GM19023 (cell line): ENCODE results near the gene SLCO4C1.
A peak's percentile ranks its signal among the peaks of the same experiment; 100 is the strongest.

Experiments used
- ATAC-seq: cut with Tn5 transposase; IDR thresholded peaks from one replicate; pipeline ENCODE4 v1.9.1; 2021; ENCODE audit warnings: mild to moderate bottlenecking, moderate library complexity; ENCODE audit not compliant: unreplicated experiment

Gene SLCO4C1

DNA sequence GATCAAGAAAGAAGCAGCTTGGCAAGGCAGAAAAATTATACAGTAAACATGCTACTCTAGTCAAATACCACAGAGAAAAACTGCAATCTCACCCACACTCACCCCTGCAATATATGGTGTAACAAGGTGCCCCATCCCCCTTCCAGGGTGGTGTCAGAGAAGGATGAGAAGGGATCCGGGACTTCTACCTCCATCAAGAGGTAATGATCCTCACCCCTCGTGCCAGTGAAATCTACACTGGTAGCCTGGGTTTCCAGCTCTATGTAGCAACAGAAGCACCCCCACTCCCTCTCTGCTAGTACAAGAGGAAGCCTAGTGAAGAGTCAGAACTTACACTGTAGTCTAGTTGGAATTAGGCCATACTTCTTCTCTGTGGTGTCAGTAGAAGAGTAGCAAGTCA lies 18.9 kb downstream of the SLCO4C1 start:
- no peak for ATAC-seq

DNA sequence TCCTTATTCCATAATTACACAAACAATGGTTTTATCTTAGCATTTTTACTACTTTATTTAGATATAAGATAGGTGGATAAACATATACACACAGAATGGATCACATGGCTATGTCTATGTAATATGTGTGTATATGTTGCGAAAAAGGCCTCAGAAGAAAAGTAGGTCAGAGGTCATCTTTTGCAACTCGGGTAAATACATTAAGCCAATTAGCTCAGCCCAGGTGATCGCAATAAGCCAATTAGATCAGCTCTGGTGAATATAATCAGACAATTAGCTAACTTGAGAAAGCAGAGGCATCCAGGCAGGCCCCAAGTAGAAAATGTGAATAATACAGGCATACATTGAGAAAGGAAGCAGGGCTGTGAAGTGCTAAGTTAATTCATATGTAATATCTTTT lies 24.3 kb downstream of the SLCO4C1 start:
- ATAC-seq = no peak

DNA sequence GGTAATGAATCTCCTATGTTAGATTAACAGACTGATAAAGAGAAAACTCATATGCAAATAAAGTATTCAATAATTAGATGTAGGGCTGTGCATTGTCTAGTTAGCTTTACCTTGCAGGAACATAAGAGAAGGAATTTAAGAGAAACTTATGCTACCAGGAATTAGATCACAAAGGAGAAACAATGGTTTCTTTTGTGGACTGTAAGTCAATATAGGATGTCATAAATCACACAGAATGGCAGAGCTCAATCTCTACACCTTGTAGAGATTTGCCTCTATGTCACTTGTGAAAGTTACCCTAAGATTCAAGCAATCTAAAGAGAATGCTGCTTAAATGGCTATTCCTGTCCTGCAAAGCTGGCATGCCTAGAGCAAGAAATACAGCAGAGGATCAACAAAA lies 26.0 kb downstream of the SLCO4C1 start:
- no peak for ATAC-seq

DNA sequence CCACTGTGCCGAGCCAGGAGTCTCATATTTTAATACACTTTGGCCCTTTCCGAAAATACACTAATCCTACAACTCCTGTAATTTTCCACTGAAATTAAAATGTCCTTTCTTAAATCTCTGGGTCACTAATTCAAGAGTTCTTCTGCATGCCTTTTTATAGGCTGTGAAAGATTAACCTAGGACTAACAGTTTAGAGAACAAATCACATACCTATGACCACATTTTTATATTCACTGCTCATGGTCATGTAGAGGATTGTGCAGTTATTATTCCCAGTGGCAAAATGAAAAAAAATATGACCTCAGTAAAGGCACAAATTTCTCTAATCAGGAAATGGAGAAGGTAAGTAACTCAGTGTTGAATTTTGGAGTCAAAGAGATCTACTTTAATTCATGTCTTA lies 33.4 kb downstream of the SLCO4C1 start:
- no peak for ATAC-seq

DNA sequence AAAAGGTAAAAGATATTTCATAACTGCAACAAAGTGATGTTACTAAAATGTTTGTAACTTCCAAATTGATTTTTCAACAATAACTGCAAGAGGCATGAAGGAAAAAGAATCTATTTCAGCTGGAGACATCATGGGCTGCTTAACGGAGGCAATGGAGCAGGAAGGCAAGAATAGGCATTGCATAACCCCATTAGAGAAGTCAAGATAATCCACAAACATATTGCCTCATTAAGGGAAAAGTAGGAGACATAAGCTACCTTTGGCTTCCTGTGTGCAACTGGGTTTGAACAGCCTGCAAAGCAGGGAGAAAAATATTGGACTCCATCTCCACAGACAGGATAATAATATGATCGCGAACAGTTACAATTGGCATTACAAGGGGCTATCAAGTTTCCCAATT lies 46.7 kb downstream of the SLCO4C1 start:
- ATAC-seq = no peak

DNA sequence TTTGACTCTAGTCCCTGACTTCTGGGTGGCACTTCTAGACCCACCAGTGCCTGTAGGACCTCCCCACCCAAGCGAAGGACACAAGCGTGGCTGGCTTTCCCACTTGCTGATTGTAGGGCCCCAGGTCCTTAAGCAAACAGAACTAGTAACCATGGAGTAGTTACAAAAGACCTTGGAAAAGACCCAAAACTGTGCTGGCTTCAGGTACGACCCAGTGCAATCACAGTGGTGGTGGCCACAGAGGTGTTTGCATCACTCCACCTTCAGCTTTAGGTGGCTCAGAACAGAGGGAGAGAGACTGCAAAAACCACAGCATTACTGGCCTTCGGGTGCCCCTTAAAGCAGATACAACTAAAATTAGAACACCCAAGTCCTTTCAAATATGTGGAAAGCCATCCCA lies 52.9 kb downstream of the SLCO4C1 start:
- ATAC-seq = no peak

DNA sequence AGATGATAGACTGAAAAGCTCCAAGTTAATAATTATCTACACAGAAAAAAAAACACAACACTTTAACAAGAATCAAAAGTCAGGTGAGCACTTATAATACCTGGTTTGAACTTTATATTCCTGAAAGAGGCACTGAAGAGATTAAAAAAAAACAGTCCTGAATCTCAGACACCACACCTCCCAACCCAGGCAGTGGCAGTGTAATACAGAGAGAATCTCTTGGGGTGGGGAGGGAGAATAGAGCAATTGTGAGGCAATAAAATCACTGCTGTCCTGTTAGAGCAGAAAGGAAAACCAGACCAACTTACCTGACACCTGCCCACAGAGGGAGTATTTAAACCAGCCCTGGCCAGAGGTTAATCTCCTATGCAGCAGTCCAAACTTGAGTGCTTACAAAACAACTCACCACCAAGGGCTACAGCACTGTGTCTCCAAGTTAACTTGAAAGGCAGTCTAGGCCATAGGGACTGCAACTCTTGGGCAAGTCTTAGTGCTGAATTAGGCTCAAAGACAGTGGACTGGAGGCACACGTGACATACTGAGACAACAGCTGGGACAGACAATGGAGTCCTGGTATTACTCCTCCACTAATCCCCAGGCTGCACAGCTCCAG lies 54.2 kb downstream of the SLCO4C1 start:
- no peak for ATAC-seq

DNA sequence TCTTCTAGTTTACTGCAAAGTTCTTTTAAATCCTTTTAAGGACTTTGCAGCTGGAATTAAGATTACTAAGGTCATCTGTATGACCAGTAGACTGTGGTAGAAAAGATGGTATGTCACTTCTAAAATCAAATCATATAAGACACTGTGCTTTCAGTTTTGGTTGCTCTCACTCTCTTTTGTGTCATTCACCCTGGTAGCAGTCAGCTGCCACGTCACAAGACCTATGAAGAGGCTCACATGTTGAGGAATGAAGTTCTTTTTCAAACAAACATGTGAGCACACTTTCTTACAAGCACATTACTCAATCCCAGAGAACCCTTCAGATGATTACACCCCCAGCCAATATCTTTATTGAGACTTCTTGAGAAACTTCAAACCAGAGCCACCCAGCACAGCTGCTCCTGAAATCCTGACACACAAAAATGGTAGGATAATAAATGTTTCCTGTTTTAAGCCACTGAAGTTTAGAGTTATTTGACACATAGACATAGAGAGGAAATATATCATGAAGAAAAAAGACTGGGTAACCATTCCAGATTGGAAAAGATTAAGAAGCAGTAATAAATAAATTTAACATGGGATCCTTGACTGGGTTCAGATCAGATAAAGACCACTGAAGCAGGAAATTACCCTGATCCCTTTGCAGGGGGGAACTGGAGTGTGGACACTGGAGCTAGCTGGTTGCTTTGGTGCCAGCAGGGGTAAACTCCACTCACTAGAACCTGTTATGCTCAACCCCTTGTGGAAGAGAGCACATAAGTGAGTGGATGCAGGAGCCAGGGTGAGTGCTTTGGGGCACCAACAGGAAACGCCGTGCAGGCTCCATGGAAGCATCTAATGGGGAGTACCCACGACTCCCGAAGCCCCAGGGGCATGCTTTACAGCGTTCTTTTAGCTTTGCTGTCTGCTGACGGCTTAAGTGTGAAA lies 64.1 kb downstream of the SLCO4C1 start:
- ATAC-seq = peak; percentile 85

DNA sequence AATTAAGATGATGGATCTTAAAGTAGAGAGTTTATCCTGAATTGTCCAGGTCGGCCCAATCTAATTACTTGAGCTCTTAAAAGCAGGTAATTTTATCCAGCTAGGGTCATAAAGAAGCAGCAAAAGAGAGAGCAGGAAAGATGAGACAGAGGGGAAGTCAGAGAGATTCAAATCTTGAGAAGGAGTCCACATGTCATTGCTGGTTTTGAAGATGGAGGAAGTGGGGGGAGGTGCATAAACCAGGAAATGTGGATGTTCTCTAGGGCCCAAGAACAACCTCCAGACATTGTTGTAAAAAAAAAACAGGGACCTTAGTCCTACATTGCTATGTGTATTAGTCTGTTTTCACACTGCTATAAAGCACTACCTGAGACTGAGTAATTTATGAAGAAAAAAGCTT lies 66.4 kb downstream of the SLCO4C1 start:
- ATAC-seq = no peak

DNA sequence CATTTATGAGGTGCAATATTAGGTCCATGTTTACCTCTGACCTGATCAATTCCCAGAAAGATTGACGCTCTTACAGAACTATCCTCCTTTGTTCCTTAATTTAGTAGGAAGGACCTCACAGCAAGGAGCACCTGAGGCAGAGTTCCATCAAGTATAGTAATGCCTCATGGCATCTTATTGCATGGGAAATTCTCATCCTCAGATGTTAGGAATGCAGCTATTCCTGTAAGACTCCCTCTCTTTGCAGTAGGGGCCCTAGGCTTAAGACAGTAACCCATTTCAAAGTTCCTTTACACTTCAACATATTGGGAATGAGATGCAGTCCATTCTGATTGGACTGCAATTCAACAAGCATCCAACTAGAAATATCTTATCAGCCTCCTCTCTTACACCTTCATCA lies 69.8 kb downstream of the SLCO4C1 start:
- ATAC-seq = no peak

DNA sequence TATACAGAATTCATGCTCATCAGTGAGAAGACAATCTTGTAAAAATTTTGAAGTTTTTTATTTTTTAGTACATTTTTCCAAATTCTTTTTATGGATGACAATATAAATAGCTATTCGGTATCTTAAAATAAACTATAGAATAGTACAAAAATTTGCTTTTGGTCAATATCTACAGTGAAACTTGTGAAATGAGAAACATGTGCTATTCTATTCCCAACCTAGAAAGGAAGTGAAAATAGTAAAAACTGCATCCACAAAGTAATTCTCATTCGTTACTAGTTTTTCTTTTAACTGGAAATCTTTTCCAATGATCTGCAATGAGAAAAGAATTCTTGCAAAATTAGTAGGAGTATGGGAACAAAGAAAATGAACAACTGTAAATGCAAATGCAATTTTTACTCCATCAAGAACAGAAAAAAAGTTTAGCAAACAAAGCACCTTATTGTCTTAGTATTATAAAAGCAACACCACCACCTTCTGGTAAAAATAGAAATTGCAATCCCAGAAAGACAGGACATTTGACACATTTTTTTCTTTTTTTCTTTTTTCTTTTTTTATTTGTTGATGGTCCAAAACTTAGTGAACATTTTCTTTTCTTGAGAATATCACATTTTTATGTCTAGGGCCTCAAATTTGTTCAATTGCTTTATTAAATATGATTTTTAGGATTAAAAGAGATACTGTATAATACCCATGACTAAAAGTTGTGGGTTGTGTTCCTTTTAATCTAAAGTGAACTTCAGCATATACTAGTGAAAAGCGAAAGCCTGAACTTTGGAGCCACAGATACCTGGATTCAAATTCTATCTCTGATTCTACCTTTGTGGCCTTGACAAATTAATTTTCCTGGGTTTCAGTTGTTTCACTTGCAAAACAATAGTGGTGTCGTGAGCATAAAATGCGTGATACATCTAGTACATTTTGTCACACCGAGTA lies 72.3 kb downstream of the SLCO4C1 start:
- no peak for ATAC-seq

DNA sequence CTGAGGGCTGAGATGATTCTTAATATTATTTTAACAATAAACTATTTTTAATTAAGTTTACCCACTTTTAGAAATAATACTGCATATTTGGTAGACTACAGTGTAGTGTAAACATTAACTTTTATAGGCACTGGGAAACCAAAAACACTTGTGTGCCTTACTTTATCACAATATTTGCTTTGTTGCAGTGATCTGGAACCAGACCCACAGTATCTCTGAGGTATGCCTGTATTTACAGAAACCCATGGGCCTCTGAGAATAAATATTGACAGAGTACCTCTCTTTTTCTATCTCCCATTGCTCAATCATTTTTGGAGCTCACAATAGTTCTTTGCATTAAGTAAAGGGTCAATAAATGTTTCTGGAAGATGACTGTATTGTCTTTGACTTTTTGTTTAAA lies 73.3 kb downstream of the SLCO4C1 start:
- ATAC-seq = no peak

DNA sequence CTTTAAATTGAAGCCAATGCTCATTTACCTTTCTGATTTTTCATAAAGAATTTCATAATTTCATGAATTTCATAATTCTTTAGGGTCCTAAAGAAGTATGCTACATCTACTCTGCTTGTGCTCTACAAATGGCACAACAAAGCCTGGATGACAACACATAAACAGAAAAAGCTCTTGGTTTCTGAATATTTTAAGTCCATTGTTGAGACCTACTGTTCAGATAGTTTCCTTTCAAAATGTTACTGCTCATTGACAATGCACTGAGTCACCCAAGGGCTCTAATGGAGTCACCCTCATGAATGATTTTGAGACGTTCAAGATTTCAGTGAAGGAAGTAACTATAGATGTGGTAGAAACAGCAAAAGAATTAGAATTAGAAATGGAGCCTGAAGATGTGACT lies 74.1 kb downstream of the SLCO4C1 start:
- ATAC-seq = no peak

DNA sequence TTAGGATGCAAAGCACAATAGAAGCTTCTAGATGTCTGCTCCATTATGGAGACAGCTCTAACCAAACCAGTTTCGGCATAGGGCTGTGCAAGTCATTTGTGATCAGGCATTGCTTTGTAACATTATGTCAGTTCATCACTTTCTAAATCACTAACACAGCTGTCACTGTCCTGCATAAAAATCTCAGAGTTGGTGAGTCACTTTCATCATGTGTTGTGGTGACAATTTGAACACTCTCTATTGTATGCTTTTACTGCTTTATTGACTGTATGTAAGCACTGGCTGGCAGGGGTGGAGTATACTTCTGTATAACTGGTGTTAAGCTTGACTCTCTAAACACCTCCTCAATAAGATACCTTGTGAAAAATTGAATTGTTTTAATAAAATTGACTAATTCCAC lies 77.9 kb downstream of the SLCO4C1 start:
- ATAC-seq = no peak

DNA sequence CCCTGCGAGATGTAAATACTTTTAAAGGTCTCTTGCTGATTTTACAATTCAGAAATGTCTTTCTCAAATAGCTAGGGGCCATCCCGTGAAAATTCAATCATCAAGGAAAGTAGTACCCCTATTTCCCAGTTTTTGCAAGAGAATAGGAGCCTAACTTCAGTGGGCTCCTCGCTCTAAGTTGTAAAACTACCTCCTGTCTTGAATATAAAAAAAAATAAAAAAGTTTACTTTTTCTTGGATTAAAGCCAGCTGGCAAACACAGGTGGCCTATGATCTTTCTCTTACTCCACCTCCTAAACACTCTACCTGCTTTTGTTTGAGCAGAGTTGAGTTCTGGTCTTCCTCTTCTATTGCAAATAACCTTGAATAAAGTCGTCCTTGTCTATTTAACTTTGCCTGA lies 79.4 kb downstream of the SLCO4C1 start:
- ATAC-seq = no peak

DNA sequence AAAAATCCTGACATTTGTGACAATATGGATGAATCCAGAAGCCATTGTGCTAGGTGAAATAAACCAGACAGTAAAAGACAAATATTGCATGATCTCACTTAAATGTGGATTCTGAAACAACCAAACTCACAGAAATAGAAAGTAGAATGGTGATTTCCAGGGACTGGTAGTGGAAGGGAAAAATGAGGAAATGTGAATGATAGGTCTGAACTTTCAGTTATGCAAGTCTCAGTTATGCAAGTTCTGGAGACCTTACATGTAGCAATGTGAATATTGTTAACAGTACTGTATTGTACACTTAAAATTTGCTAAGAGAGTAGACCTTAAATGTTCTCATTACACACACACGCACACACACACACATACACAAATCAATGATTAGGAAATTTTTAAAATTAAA lies 84.9 kb downstream of the SLCO4C1 start:
- ATAC-seq = no peak

DNA sequence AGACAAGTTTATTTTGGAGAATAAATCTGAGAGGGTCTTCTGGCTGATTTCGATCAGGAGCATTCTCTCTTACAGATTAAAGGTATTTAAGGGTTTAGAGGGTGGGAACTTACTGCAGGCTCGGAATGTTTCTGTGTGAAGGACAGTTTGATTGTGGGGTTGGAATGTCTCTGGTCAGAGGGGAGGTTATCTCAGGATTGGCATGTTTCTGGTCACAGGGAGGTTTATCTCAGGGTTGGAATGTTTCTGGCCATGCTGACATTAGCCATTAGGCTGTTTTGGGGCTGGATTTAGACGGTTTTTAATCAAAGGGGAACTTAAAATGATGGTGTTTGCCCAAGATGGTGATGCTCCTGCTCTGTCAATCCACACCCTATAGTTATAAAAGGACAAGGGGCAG lies 95.2 kb downstream of the SLCO4C1 start:
- ATAC-seq = no peak

DNA sequence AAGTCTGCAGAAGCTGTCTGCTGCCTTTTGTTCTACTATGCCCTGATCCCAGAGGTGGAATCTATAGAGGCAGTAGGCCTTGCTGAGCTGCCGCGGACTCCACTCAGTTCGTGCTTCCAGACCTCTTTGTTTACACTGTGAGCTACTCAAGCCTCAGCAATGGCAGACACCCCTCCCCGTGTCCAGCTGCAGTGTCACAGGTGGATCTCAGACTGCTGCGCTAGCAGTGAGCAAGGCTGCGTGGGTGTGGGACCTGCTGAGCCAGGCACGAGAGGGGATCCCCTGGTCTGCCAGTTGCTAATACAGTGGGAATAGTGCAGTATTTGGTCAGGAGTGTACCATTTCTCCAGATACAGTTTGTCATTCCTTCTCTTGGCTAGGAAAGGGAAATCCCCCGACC lies 99.6 kb downstream of the SLCO4C1 start:
- ATAC-seq = no peak
